HFFc6 (cell line): ENCODE results near the gene DISP3. TPM values are rescaled to one million over a fixed set of nuclear protein-coding genes. Genes with fewer than 3 reads are reported as not detected.

Source experiments
- DNase-seq: peaks from one replicate; pipeline ENCODE4 v3.0.0-alpha.2; 2018
- H3K27ac Mint-ChIP-seq: 2 replicates; pipeline ENCODE4 v1.8.0; 2020; ENCODE audit warnings: mild to moderate bottlenecking, mixed read lengths
- H3K27me3 Mint-ChIP-seq: 2 replicates; pipeline ENCODE4 v1.8.0; 2021; ENCODE audit warnings: mild to moderate bottlenecking, moderate library complexity, mixed read lengths; ENCODE audit not compliant: insufficient read depth
- H3K36me3 Mint-ChIP-seq: 2 replicates; pipeline ENCODE4 v1.8.0; 2021; ENCODE audit warnings: low read depth, mixed read lengths
- H3K4me1 Mint-ChIP-seq: 2 replicates; pipeline ENCODE4 v1.8.0; 2020; ENCODE audit warnings: low read depth, mixed read lengths
- H3K4me3 Mint-ChIP-seq: 2 replicates; pipeline ENCODE4 v1.8.0; 2020; ENCODE audit warnings: mild to moderate bottlenecking, moderate library complexity, mixed read lengths
- H3K9me3 Mint-ChIP-seq: 2 replicates; pipeline ENCODE4 v1.8.0; 2020; ENCODE audit warnings: mild to moderate bottlenecking, mixed read lengths
- CTCF ChIP-seq: fragments of 200-600 bp; sonication (generic); IDR thresholded peaks from 2 replicates; pipeline ENCODE4 v1.5.0; 2021; ENCODE audit warnings: antibody characterized with exemption, mild to moderate bottlenecking
- total RNA-seq, 6 experiments: library from RNA; stranded (reverse); fragmentation: NEBNext Ultra II Directional; extraction: Animal tissue kit (Norgen Biotek cat#: 25700); gene quantifications; 2 replicates in 1 of 6; 3 replicates in 5 of 6; pipeline ENCODE4 v1.2.3, GENCODE V29; 2021

DISP3 gene
- total RNA-seq, 6 experiments from 2014 or later, result not detected

GRCh38 chr1:11504599-11504998 lies 25.6 kb downstream of the DISP3 start:
- no peak for DNase-seq
- no peak overlapping the region for H3K4me3 Mint-ChIP-seq
- H3K4me1 Mint-ChIP-seq, result no peaks in the 10 kb centered on the region
- peaks cover 14% of the 10 kb centered on the region for H3K27me3 Mint-ChIP-seq
- 0 out of 2 replicates have a peak, but pooled peaks cover 14% of the 10 kb centered on the region for H3K36me3 Mint-ChIP-seq
- no peak overlapping the region for H3K27ac Mint-ChIP-seq
- peaks cover 64% of the 10 kb centered on the region for H3K9me3 Mint-ChIP-seq
- no peak for TF ChIP-seq CTCF

- Mint-ChIP-seq H3K4me3 (no peak overlapping the region), H3K27ac (no peak overlapping the region), H3K27me3 (peaks cover 8% of the 10 kb centered on the region), H3K36me3 (0 out of 2 replicates have a peak, but pooled peaks cover 14% of the 10 kb centered on the region), H3K4me1 (no peaks in the 10 kb centered on the region), H3K9me3 (peaks cover 60% of the 10 kb centered on the region)
- DNase-seq, result no peak
- no peak for TF ChIP-seq CTCF
Measured at GRCh38 chr1:11505591-11506538, 26.9 kb downstream of the DISP3 start.

- Mint-ChIP-seq H3K9me3 (peaks cover 55% of the 10 kb centered on the region), H3K4me1 (no peaks in the 10 kb centered on the region)
Measured at GRCh38 chr1:11507309-11507708, 28.4 kb downstream of the DISP3 start.

GRCh38 chr1:11513681-11514080 lies 34.7 kb downstream of the DISP3 start:
- DNase-seq, result no peak
- Mint-ChIP-seq H3K9me3 (peaks cover 13% of the 10 kb centered on the region), H3K4me1 (no peaks in the 10 kb centered on the region), H3K27ac (no peak overlapping the region), H3K36me3 (no peaks in the 10 kb centered on the region), H3K4me3 (no peak overlapping the region), H3K27me3 (peaks cover 12% of the 10 kb centered on the region)
- TF ChIP-seq CTCF, result no peak

More at GRCh38 chr1:11507309-11507708, 28.4 kb downstream of the DISP3 start:
- DNase-seq, result no peak
- Mint-ChIP-seq H3K27me3 (peaks cover 6% of the 10 kb centered on the region), H3K27ac (no peak overlapping the region), H3K36me3 (0 out of 2 replicates have a peak, but pooled peaks cover 11% of the 10 kb centered on the region), H3K4me3 (no peak overlapping the region)
- TF ChIP-seq CTCF, result no peak

- no peak for TF ChIP-seq CTCF
- Mint-ChIP-seq H3K4me3 (no peak overlapping the region), H3K36me3 (no peaks in the 10 kb centered on the region), H3K9me3 (peaks cover 7% of the 10 kb centered on the region), H3K27me3 (peaks cover 12% of the 10 kb centered on the region), H3K4me1 (no peaks in the 10 kb centered on the region), H3K27ac (no peak overlapping the region)
- DNase-seq, result no peak
Measured at GRCh38 chr1:11514366-11514765, 35.4 kb downstream of the DISP3 start.
